Heart left ventricle (tissue), 16 donors: Measurements from ENCODE around the gene TIMM22. TPM values are rescaled to one million over a fixed set of nuclear protein-coding genes. Genes with fewer than 3 reads are reported as not detected.
A peak's percentile ranks its signal among the peaks of the same experiment; 100 is the strongest.

Experiments used
- ATAC-seq, 4 donors: fragments of 200-7000 bp; cut with Tn5 transposase; one replicate each; pipeline ENCODE4 v1.9.1; 2020 to 2022; ENCODE audit warnings: moderate library complexity in 4 of 4, mild to moderate bottlenecking in 3 of 4, moderate number of reproducible peaks in 1 of 4
- DNase-seq, 5 donors: peaks; one replicate each; pipeline ENCODE4 v3.0.0-alpha.2; 2020
- H3K27ac ChIP-seq, 12 donors: fragments of 200-600 bp; sonication (generic) in 4 of 12; one replicate each; pipeline versions ENCODE4 v1.5.0 to v1.8.0; 2016 to 2022; ENCODE audit warnings: mild to moderate bottlenecking in 2 of 12
- H3K27me3 ChIP-seq, 9 donors: fragments of 200-600 bp; sonication (generic) in 2 of 9; one replicate each; pipeline versions ENCODE4 v1.5.1 to v1.8.0; 2016 to 2022; ENCODE audit warnings: mild to moderate bottlenecking in 3 of 9
- H3K36me3 ChIP-seq, 9 donors: fragments of 200-600 bp; sonication (generic) in 2 of 9; one replicate each; pipeline versions ENCODE4 v1.5.0 to v1.8.0; 2018 to 2022; ENCODE audit warnings: mild to moderate bottlenecking in 2 of 9
- H3K4me1 ChIP-seq, 12 donors: fragments of 200-600 bp; sonication (generic) in 4 of 12; one replicate each; pipeline versions ENCODE4 v1.5.0 to v1.8.0; 2016 to 2022; ENCODE audit warnings: mild to moderate bottlenecking in 3 of 12
- H3K4me3 ChIP-seq, 12 donors: fragments of 200-600 bp; sonication (generic) in 4 of 12; one replicate each; pipeline versions ENCODE4 v1.5.0 to v1.8.0; 2017 to 2022; ENCODE audit warnings: mild to moderate bottlenecking in 9 of 12, moderate library complexity in 4 of 12
- H3K9me3 ChIP-seq, 12 donors: fragments of 200-600 bp; sonication (generic) in 4 of 12; one replicate each; pipeline versions ENCODE4 v1.5.0 to v1.8.0; 2016 to 2022; ENCODE audit warnings: mild to moderate bottlenecking in 1 of 12
- CTCF ChIP-seq, 12 donors: fragments of 200-600 bp; sonication (generic) in 4 of 12; IDR thresholded peaks; one replicate each; pipeline versions ENCODE4 v1.5.0 to v1.8.0; 2018 to 2022; ENCODE audit warnings: antibody characterized with exemption in 12 of 12, mild to moderate bottlenecking in 5 of 12
- POLR2A ChIP-seq, 2 donors: fragments of 450-650 bp; IDR thresholded peaks; one replicate each; pipeline ENCODE4 v1.6.1; 2017; ENCODE audit warnings: antibody characterized with exemption in 2 of 2, mild to moderate bottlenecking in 2 of 2, moderate library complexity in 2 of 2
- WGBS, 4 donors: extraction: QIAGEN DNeasy Blood & Tissue Kit in 2 of 4; methylation state at CpG; one replicate each; pipeline versions ENCODE4 v1.1.5 to v1.1.7; 2013 to 2018; 5-methylcytosine and 5-hydroxymethylcytosine counted together
- intact Hi-C, 10 donors: fragments of 100-400 bp; cut with DNase I; formaldehyde crosslinking; loops; one replicate each; pipeline versions ENCODE4 v1.11.1 to v1.14.2; 2022
- polyA plus RNA-seq, 2 donors: library from polyadenylated mRNA; stranded (reverse); fragments of 200-250 nt; gene quantifications; one replicate each; pipeline ENCODE4 v1.2.3, GENCODE V29; 2013
- total RNA-seq, 9 donors: library from RNA; depleted of rRNA in 2 of 9; stranded (reverse); fragments of >200 nt in 2 of 9; fragmentation: NEBNext Ultra II Directional in 3 of 9; extraction: Animal tissue kit (Norgen Biotek cat#: 25700) in 3 of 9; gene quantifications; one replicate each; pipeline versions ENCODE4 v1.1.0 to v1.2.4, GENCODE V29; 2016 to 2023
- donor health status: ischemic (EF 13 %, LVEDD 7.1; RV severe dilation, severe dysfunction).
- donor health status: healthy with polysubstance abuse.
- donor health status: DM: no; HTN: yes; CAD: no.
- donor health status: DM: no; HTN: no; CAD: no.
- donor health status: ischemic (EF 25% LVEDD 6.9; RV normal size, moderate dysfunction).
- donor health status: ischemic (EF 25% LVEDD 5.7; RV mildly dilated, moderate dysfunction).
- donor health status: healthy.
- donor health status: DM: yes; HTN: yes; CAD: no.
- donor health status: ischemic (EF 35%, LVEDD 5.7; RV mildly dilated, moderate dysfunction).
- donor health status: nonischemic (EF 11% LVEDD 7.7; RV severe dilation, severe dysfunction).
- donor health status: DM: yes; HTN: yes; CAD: no.
- donor health status: PGD.
- donor health status: ischemic (EF 29% LVEDD 5.4; RV normal size, mild dysfunction).
- donor health status: nonischemic (EF 23%, LVEDD 6.1; RV moderate dilation, normal function).

TIMM22 gene
- total and polyA plus RNA-seq, 11 donors, result 12.5 to 20.4 (median 16.5) TPM

GRCh38 chr17:979539-980405 is 17.2 kb upstream of the TIMM22 start, which contains the start of gene NXN:
Gene NXN (minus strand): TSS chr17:979776.
- Histone ChIP-seq H3K36me3 (no peaks in the 10 kb centered on the region), H3K27me3 (peaks cover 0 to 21% (median 0%) of the 10 kb centered on the region in 9 donors), H3K4me3 (peak within 1 kb of the TSS; percentile 70 to 91 (median 77)), H3K27ac (peak within 1 kb of the TSS; percentile 57 to 95 (median 82)), H3K9me3 (no peaks in the 10 kb centered on the region), H3K4me1 (peaks cover 0 to 49% (median 25%) of the 10 kb centered on the region in 12 donors)
- TF ChIP-seq POLR2A (IDR thresholded peaks at IDR 0.05), result peak in 1 of 2 donors; percentile 56
- peak in 6 of 12 donors; percentile 19 to 56 (median 40) for TF ChIP-seq CTCF (IDR thresholded peaks at IDR 0.05)
- peak; percentile 78 to 98 (median 93) for ATAC-seq
- DNase-seq, result peak; percentile 87 to 96 (median 90)
- 1 to 6% (median 2%) methylated on average over 22 to 94 of the region's 94 CpGs for WGBS, 4 donors
- intact Hi-C loops, result loop anchor here (1.0 to 10.0 kb wide), 21 partner anchors 17 to 567 kb away; partner anchors contain the start of genes VPS53 (in 2 of the 10), GLOD4 (in 1 of the 10), MRM3 (in 1 of the 10) and TIMM22 (in 1 of the 10)

- peaks cover 0 to 41% (median 21%) of the 10 kb centered on the region in 12 donors for H3K4me1 ChIP-seq
- H3K4me3 ChIP-seq, result peak overlapping the region in 11 of 12 donors; percentile 45 to 91 (median 77)
- intact Hi-C loops, result loop anchor here in 9 of 10 donors (1.0 to 10.0 kb wide), 8 partner anchors 100 to 568 kb away; partner anchors contain the start of gene VPS53 (in 2 of the 9)
- WGBS, 4 donors, result 29 to 36% (median 31%) methylated on average over 43 of the region's 43 CpGs
- ATAC-seq (peak; percentile 56 to 83 (median 70)), DNase-seq (peak; percentile 71 to 83 (median 79))
- H3K9me3 ChIP-seq, result no peaks in the 10 kb centered on the region
- no peaks in the 10 kb centered on the region for H3K36me3 ChIP-seq
- H3K27me3 ChIP-seq, result peaks cover 0 to 21% (median 0%) of the 10 kb centered on the region in 9 donors
- H3K27ac ChIP-seq, result peak overlapping the region; percentile 57 to 95 (median 82)
- no peak for TF ChIP-seq POLR2A (IDR thresholded peaks at IDR 0.05)
- peak; percentile 59 to 86 (median 76) for TF ChIP-seq CTCF (IDR thresholded peaks at IDR 0.05)
These were observed 16.3 kb upstream of the TIMM22 start for GRCh38 chr17:980406-981291.

GRCh38 chr17:981292-981658 is 15.7 kb upstream of the TIMM22 start:
- H3K27me3 ChIP-seq, result peaks cover 0 to 21% (median 0%) of the 10 kb centered on the region in 9 donors
- H3K4me3 ChIP-seq, result peak overlapping the region in 1 of 12 donors; percentile 76
- TF ChIP-seq POLR2A (IDR thresholded peaks at IDR 0.05) (no peak), CTCF (IDR thresholded peaks at IDR 0.05) (peak in 2 of 12 donors; percentile 17 to 18)
- DNase-seq, result no peak
- WGBS, 4 donors, result 37 to 41% (median 38%) methylated on average over 10 of the region's 10 CpGs
- H3K4me1 ChIP-seq, result peaks cover 0 to 34% (median 18%) of the 10 kb centered on the region in 12 donors
- no peaks in the 10 kb centered on the region for H3K9me3 ChIP-seq
- no peak overlapping the region for H3K27ac ChIP-seq
- intact Hi-C loops, result loop anchor here in 9 of 10 donors (1.0 to 10.0 kb wide), 8 partner anchors 100 to 569 kb away; partner anchors contain the start of gene VPS53 (in 2 of the 9)
- no peaks in the 10 kb centered on the region for H3K36me3 ChIP-seq
- ATAC-seq, result no peak
